IMR-90 (cell line): ENCODE measurements around the gene TMEM161B.

Source experiments
- CEBPB ChIP-seq: IDR thresholded peaks from 2 replicates; pipeline ENCODE4 v1.6.1; 2012; ENCODE audit warnings: low read depth, low read length, improper control_type of control experiment
- CHD1 ChIP-seq: IDR thresholded peaks from 2 replicates; pipeline ENCODE4 v1.6.1; 2012; ENCODE audit warnings: low read depth, low read length, improper control_type of control experiment
- MAFK ChIP-seq: IDR thresholded peaks from 2 replicates; pipeline ENCODE4 v1.6.1; 2012; ENCODE audit warnings: low read depth, low read length, improper control_type of control experiment
- MAZ ChIP-seq: IDR thresholded peaks from 2 replicates; pipeline ENCODE4 v1.6.1; 2012; ENCODE audit warnings: low read depth, mild to moderate bottlenecking, low read length, improper control_type of control experiment, moderate library complexity, borderline replicate concordance
- MXI1 ChIP-seq: IDR thresholded peaks from 2 replicates; pipeline ENCODE4 v1.6.1; 2012; ENCODE audit warnings: low read depth, mild to moderate bottlenecking, low read length, moderate library complexity, borderline replicate concordance
- NFE2L2 ChIP-seq: fragments of 150-350 bp; IDR thresholded peaks from 2 replicates; pipeline ENCODE4 v1.6.1; 2016; ENCODE audit warnings: low read depth, mild to moderate bottlenecking, low read length
- POLR2A ChIP-seq: IDR thresholded peaks from 2 replicates; pipeline ENCODE4 v1.6.1; 2012; ENCODE audit warnings: mild to moderate bottlenecking, low read depth, low read length
- RAD21 ChIP-seq: IDR thresholded peaks from 2 replicates; pipeline ENCODE4 v1.6.1; 2012; ENCODE audit warnings: low read length, improper control_type of control experiment
- RCOR1 ChIP-seq: IDR thresholded peaks from 2 replicates; pipeline ENCODE4 v1.6.1; 2012; ENCODE audit warnings: mild to moderate bottlenecking, low read length, improper control_type of control experiment; ENCODE audit not compliant: insufficient replicate concordance
- SMC3 ChIP-seq: fragments of 150-350 bp; IDR thresholded peaks from 2 replicates; pipeline ENCODE4 v1.6.1; 2016; ENCODE audit warnings: low read depth, mild to moderate bottlenecking, antibody characterized with exemption, low read length, moderate library complexity
- TF ChIP-seq, protein P1 (sequence below): conservative IDR thresholded peaks from 2 replicates; pipeline ENCODE4 v1.5.1; 2012; ENCODE audit warnings: mild to moderate bottlenecking, low read depth, low read length, improper control_type of control experiment
- TF ChIP-seq, protein P2 (sequence below): fragments of 150-350 bp; IDR thresholded peaks from 2 replicates; pipeline ENCODE4 v1.6.1; 2017; ENCODE audit warnings: mild to moderate bottlenecking, antibody characterized with exemption, low read length, low read depth
- TF ChIP-seq, protein P3 (sequence below): fragments of 150-350 bp; IDR thresholded peaks from 2 replicates; pipeline ENCODE4 v1.6.1; 2016; ENCODE audit warnings: low read depth, mild to moderate bottlenecking, low read length, moderate library complexity, borderline replicate concordance

DNA sequence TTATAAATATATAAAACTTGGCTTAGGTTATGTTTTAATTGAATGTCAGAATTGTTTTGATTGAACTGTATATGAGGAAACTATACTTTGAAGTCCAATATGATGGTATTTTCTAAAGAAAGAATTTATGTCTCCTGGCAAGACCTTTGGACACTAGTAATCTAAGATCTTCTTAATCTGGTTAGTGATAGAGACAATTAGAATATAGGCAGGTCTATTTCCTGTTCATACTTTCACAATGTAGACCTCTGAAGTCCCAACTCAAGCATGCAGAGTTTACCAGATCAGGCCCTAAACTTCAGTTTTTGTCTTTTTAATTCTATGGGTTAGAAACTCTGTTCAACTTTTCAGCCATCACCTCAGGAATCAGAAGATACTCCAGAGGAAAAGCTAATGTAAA lies 6.9 kb upstream of the TMEM161B start:
- TF ChIP-seq, protein P1, sequence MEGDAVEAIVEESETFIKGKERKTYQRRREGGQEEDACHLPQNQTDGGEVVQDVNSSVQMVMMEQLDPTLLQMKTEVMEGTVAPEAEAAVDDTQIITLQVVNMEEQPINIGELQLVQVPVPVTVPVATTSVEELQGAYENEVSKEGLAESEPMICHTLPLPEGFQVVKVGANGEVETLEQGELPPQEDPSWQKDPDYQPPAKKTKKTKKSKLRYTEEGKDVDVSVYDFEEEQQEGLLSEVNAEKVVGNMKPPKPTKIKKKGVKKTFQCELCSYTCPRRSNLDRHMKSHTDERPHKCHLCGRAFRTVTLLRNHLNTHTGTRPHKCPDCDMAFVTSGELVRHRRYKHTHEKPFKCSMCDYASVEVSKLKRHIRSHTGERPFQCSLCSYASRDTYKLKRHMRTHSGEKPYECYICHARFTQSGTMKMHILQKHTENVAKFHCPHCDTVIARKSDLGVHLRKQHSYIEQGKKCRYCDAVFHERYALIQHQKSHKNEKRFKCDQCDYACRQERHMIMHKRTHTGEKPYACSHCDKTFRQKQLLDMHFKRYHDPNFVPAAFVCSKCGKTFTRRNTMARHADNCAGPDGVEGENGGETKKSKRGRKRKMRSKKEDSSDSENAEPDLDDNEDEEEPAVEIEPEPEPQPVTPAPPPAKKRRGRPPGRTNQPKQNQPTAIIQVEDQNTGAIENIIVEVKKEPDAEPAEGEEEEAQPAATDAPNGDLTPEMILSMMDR = no peak
- TF ChIP-seq, protein P2, sequence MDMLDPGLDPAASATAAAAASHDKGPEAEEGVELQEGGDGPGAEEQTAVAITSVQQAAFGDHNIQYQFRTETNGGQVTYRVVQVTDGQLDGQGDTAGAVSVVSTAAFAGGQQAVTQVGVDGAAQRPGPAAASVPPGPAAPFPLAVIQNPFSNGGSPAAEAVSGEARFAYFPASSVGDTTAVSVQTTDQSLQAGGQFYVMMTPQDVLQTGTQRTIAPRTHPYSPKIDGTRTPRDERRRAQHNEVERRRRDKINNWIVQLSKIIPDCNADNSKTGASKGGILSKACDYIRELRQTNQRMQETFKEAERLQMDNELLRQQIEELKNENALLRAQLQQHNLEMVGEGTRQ = no peak
- no peak for TF ChIP-seq RAD21
- TF ChIP-seq, protein P3, sequence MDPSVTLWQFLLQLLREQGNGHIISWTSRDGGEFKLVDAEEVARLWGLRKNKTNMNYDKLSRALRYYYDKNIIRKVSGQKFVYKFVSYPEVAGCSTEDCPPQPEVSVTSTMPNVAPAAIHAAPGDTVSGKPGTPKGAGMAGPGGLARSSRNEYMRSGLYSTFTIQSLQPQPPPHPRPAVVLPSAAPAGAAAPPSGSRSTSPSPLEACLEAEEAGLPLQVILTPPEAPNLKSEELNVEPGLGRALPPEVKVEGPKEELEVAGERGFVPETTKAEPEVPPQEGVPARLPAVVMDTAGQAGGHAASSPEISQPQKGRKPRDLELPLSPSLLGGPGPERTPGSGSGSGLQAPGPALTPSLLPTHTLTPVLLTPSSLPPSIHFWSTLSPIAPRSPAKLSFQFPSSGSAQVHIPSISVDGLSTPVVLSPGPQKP = no peak
- TF ChIP-seq POLR2A = no peak
- TF ChIP-seq MAZ = no peak
- TF ChIP-seq SMC3 = no peak
- TF ChIP-seq NFE2L2 = no peak
- no peak for TF ChIP-seq RCOR1
- TF ChIP-seq MXI1 = no peak
- TF ChIP-seq CEBPB = no peak
- no peak for TF ChIP-seq CHD1
- TF ChIP-seq MAFK = no peak
